Heart left ventricle (tissue), 16 donors: Measurements from ENCODE around the gene IL18BP. TPM values are rescaled to one million over a fixed set of nuclear protein-coding genes. Genes with fewer than 3 reads are reported as not detected.

Experiments
- ATAC-seq, 4 donors: fragments of 200-7000 bp; cut with Tn5 transposase; one replicate each; pipeline ENCODE4 v1.9.1; 2020 to 2022; ENCODE audit warnings: moderate library complexity in 4 of 4, mild to moderate bottlenecking in 3 of 4, moderate number of reproducible peaks in 1 of 4
- DNase-seq, 5 donors: peaks; one replicate each; pipeline ENCODE4 v3.0.0-alpha.2; 2020
- H3K27ac ChIP-seq, 12 donors: fragments of 200-600 bp; sonication (generic) in 4 of 12; one replicate each; pipeline versions ENCODE4 v1.5.0 to v1.8.0; 2016 to 2022; ENCODE audit warnings: mild to moderate bottlenecking in 2 of 12
- H3K27me3 ChIP-seq, 9 donors: fragments of 200-600 bp; sonication (generic) in 2 of 9; one replicate each; pipeline versions ENCODE4 v1.5.1 to v1.8.0; 2016 to 2022; ENCODE audit warnings: mild to moderate bottlenecking in 3 of 9
- H3K36me3 ChIP-seq, 9 donors: fragments of 200-600 bp; sonication (generic) in 2 of 9; one replicate each; pipeline versions ENCODE4 v1.5.0 to v1.8.0; 2018 to 2022; ENCODE audit warnings: mild to moderate bottlenecking in 2 of 9
- H3K4me1 ChIP-seq, 12 donors: fragments of 200-600 bp; sonication (generic) in 4 of 12; one replicate each; pipeline versions ENCODE4 v1.5.0 to v1.8.0; 2016 to 2022; ENCODE audit warnings: mild to moderate bottlenecking in 3 of 12
- H3K4me3 ChIP-seq, 12 donors: fragments of 200-600 bp; sonication (generic) in 4 of 12; one replicate each; pipeline versions ENCODE4 v1.5.0 to v1.8.0; 2017 to 2022; ENCODE audit warnings: mild to moderate bottlenecking in 9 of 12, moderate library complexity in 4 of 12
- H3K9me3 ChIP-seq, 12 donors: fragments of 200-600 bp; sonication (generic) in 4 of 12; one replicate each; pipeline versions ENCODE4 v1.5.0 to v1.8.0; 2016 to 2022; ENCODE audit warnings: mild to moderate bottlenecking in 1 of 12
- POLR2A ChIP-seq, 2 donors: fragments of 450-650 bp; IDR thresholded peaks; one replicate each; pipeline ENCODE4 v1.6.1; 2017; ENCODE audit warnings: antibody characterized with exemption in 2 of 2, mild to moderate bottlenecking in 2 of 2, moderate library complexity in 2 of 2
- WGBS, 4 donors: extraction: QIAGEN DNeasy Blood & Tissue Kit in 2 of 4; methylation state at CpG; one replicate each; pipeline versions ENCODE4 v1.1.5 to v1.1.7; 2013 to 2018; 5-methylcytosine and 5-hydroxymethylcytosine counted together
- intact Hi-C, 10 donors: fragments of 100-400 bp; cut with DNase I; formaldehyde crosslinking; loops; one replicate each; pipeline versions ENCODE4 v1.11.1 to v1.14.2; 2022
- polyA plus RNA-seq, 2 donors: library from polyadenylated mRNA; stranded (reverse); fragments of 200-250 nt; gene quantifications; one replicate each; pipeline ENCODE4 v1.2.3, GENCODE V29; 2013
- total RNA-seq, 9 donors: library from RNA; depleted of rRNA in 2 of 9; stranded (reverse); fragments of >200 nt in 2 of 9; fragmentation: NEBNext Ultra II Directional in 3 of 9; extraction: Animal tissue kit (Norgen Biotek cat#: 25700) in 3 of 9; gene quantifications; one replicate each; pipeline versions ENCODE4 v1.1.0 to v1.2.4, GENCODE V29; 2016 to 2023
- TF ChIP-seq, protein P1 (sequence below), 12 donors: fragments of 200-600 bp; sonication (generic) in 4 of 12; IDR thresholded peaks; one replicate each; pipeline versions ENCODE4 v1.5.0 to v1.8.0; 2018 to 2022; ENCODE audit warnings: antibody characterized with exemption in 12 of 12, mild to moderate bottlenecking in 5 of 12
- donor health status: ischemic (EF 13 %, LVEDD 7.1; RV severe dilation, severe dysfunction).
- donor health status: healthy with polysubstance abuse.
- donor health status: DM: no; HTN: yes; CAD: no.
- donor health status: DM: no; HTN: no; CAD: no.
- donor health status: ischemic (EF 25% LVEDD 6.9; RV normal size, moderate dysfunction).
- donor health status: ischemic (EF 25% LVEDD 5.7; RV mildly dilated, moderate dysfunction).
- donor health status: healthy.
- donor health status: DM: yes; HTN: yes; CAD: no.
- donor health status: ischemic (EF 35%, LVEDD 5.7; RV mildly dilated, moderate dysfunction).
- donor health status: nonischemic (EF 11% LVEDD 7.7; RV severe dilation, severe dysfunction).
- donor health status: DM: yes; HTN: yes; CAD: no.
- donor health status: PGD.
- donor health status: ischemic (EF 29% LVEDD 5.4; RV normal size, mild dysfunction).
- donor health status: nonischemic (EF 23%, LVEDD 6.1; RV moderate dilation, normal function).

IL18BP gene
- total and polyA plus RNA-seq, 11 donors, result 1.1 to 86.5 (median 4.4) TPM

DNA sequence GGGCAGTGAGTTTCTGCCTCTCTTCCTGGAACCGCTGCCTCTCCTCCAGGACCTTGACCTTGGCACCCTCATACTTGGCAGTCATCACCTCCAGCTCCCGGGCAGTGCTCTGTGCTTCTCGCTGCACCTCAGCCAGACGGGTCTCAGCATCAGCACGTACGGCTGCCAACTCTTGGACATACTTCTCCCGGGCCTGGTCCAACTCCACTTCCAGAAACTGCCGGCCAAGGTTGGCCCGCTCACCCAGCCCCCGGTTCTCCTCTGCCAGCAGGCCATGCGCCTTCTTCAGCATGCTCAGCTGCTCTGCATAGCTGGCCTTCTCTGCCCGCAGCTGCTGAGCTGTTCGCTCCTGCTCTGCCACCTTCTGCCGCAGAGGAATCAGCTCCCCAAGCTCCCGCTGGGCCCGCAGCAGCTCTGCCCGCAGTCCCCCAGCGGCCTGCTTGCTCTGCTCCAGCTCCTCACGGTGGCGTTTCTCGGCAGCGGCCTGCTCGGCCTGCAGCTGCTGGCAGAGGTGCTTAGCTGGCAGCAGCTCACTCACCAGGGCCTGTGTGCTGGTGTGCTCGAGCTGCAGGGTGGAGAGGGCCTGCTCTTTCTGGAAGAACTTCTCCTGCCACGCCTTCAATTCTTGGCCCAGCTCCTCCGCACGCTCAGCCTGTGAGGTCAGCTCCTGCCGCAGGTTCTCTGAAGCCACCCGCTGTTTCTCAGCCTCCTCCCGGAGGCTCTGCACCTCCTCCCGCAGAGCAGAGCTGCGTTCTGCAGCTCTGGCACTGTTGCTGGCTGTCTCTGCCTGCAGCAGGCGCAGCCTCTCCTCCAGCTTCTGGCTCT is 14.4 kb downstream of the IL18BP start:
- intact Hi-C loops, result loop anchor here in 1 of 10 donors (10.0 kb wide), 1 partner anchor 212 kb away; the partner anchor contains the start of gene INPPL1
- Histone ChIP-seq H3K27me3 (no peaks in the 10 kb centered on the region), H3K9me3 (no peaks in the 10 kb centered on the region), H3K27ac (peak overlapping the region in 11 of 12 donors; percentile 7 to 71 (median 55)), H3K4me3 (no peak overlapping the region), H3K36me3 (peaks cover 2 to 100% (median 99%) of the 10 kb centered on the region in 9 donors), H3K4me1 (peaks cover 6 to 53% (median 37%) of the 10 kb centered on the region in 12 donors)
- 32 to 49% (median 43%) methylated on average over 19 to 33 of the region's 33 CpGs for WGBS, 4 donors
- TF ChIP-seq, protein P1, sequence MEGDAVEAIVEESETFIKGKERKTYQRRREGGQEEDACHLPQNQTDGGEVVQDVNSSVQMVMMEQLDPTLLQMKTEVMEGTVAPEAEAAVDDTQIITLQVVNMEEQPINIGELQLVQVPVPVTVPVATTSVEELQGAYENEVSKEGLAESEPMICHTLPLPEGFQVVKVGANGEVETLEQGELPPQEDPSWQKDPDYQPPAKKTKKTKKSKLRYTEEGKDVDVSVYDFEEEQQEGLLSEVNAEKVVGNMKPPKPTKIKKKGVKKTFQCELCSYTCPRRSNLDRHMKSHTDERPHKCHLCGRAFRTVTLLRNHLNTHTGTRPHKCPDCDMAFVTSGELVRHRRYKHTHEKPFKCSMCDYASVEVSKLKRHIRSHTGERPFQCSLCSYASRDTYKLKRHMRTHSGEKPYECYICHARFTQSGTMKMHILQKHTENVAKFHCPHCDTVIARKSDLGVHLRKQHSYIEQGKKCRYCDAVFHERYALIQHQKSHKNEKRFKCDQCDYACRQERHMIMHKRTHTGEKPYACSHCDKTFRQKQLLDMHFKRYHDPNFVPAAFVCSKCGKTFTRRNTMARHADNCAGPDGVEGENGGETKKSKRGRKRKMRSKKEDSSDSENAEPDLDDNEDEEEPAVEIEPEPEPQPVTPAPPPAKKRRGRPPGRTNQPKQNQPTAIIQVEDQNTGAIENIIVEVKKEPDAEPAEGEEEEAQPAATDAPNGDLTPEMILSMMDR (IDR thresholded peaks at IDR 0.05), result peak in 2 of 12 donors; percentile 13 to 14
- TF ChIP-seq POLR2A (IDR thresholded peaks at IDR 0.05), result no peak
- DNase-seq (peak; percentile 74 to 90 (median 78)), ATAC-seq (peak; percentile 76 to 87 (median 82))

DNA sequence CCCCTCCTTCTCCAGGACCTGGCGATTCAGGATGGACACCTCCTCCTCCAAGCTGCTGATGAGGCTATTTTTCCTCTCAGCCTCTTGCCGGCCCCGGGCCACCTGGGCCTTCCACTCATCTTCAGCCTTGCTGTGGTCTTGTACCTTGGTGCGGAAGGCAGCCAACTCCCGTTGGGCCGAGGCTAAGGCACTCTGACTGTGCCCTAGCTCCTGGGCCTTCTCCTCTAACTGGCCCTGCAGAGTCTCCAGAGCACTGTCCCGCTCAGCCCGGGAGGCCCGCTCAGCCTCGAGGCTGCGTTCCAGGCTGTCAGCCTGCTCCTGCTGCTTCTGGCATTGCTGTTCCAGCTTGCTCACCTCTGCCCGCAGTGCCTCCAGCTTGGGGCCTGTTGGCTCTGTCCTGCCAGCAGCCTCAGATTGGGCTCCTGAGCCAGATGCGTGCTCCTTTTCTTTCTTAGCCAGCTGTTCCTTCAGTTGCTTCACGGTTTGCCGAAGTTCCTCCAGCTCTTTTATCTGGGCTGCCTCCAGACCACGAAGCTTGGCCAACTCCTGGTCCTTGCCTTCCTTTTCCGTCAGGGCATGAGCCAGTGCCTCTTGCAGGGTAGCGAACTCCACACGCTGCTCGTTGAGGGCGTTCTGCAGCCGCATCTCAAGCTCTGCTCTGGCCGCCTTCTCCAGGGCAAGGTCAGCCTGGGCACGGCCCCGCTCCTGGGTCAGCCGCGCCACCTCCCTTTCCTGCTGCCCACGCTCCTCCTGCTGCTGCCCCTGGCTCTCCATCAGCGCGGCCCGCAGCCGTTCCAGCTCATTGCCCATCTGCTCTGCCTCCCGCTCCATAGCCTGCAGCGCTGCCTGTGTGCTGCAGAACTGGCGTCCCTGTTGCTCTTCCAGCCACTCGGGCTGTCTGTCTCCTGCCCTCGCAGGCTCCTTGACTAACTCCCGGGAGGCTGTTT is 15.3 kb downstream of the IL18BP start:
- H3K4me1 ChIP-seq, result peaks cover 6 to 53% (median 37%) of the 10 kb centered on the region in 12 donors
- H3K27me3 ChIP-seq, result no peaks in the 10 kb centered on the region
- 80 to 82% (median 82%) methylated on average over 35 to 38 of the region's 38 CpGs for WGBS, 4 donors
- ATAC-seq (no peak), DNase-seq (no peak)
- H3K9me3 ChIP-seq, result no peaks in the 10 kb centered on the region
- intact Hi-C loops, result loop anchor here in 1 of 10 donors (10.0 kb wide), 1 partner anchor 211 kb away; the partner anchor contains the start of gene INPPL1
- H3K36me3 ChIP-seq, result peaks cover 2 to 100% (median 99%) of the 10 kb centered on the region in 9 donors
- TF ChIP-seq POLR2A (IDR thresholded peaks at IDR 0.05), result no peak
- TF ChIP-seq, protein P1 (IDR thresholded peaks at IDR 0.05), result no peak
- H3K27ac ChIP-seq, result peak overlapping the region in 11 of 12 donors; percentile 7 to 71 (median 55)
- H3K4me3 ChIP-seq, result no peak overlapping the region

DNA sequence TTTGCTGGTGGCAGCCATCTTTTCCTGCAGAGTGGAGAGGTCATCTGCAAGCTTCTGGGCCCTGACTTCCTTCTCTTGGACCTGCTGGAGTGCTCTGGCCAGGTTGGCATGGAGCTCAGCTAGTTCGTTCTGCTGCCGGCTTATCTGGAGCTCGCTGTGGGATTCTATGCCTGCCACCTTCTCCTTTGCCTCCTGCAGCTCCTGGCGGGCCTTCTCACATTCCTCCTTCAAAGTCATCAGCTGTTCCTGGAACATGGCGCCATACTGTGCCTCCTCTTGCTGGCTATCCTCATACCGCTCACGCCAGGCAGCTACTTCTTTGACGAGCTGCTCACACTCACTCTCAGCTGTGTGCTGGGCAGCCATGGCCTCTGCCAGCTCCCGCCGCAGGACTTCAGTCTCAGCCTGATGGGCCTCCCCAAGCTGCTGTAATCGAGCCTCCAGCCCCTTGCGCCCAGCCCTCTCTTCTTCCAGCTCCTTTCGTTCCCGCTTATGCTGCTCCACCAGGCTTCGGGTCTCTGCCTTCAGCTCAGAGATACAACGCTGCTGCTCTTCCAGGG is 16.1 kb downstream of the IL18BP start:
- H3K4me1 ChIP-seq, result peaks cover 6 to 53% (median 37%) of the 10 kb centered on the region in 12 donors
- H3K36me3 ChIP-seq, result peaks cover 7 to 100% (median 99%) of the 10 kb centered on the region in 9 donors
- no peaks in the 10 kb centered on the region for H3K27me3 ChIP-seq
- no peaks in the 10 kb centered on the region for H3K9me3 ChIP-seq
- WGBS, 4 donors, result 80 to 85% (median 82%) methylated on average over 16 of the region's 16 CpGs
- H3K27ac ChIP-seq, result peak overlapping the region in 4 of 12 donors; percentile 7 to 71 (median 67)
- ATAC-seq (no peak), DNase-seq (no peak)
- intact Hi-C loops, result loop anchor here in 1 of 10 donors (10.0 kb wide), 1 partner anchor 210 kb away; the partner anchor contains the start of gene INPPL1
- H3K4me3 ChIP-seq, result no peak overlapping the region
- TF ChIP-seq, protein P1 (IDR thresholded peaks at IDR 0.05), result no peak
- no peak for TF ChIP-seq POLR2A (IDR thresholded peaks at IDR 0.05)
